HCT116 (cell line): ENCODE measurements around the gene OPRL1. TPM values are rescaled to one million over a fixed set of nuclear protein-coding genes. Genes with fewer than 3 reads are reported as not detected.

ENCODE experiments used
- ATAC-seq: fragments of 200-7000 bp; cut with Tn5 transposase; 2 replicates; pipeline ENCODE4 v1.9.1; 2020; ENCODE audit warnings: mild to moderate bottlenecking, moderate library complexity
- BruUV-seq: library from RNA; stranded (reverse); fragments of 400-500 nt; replicated peaks from 2 replicates; lab custom pipeline; 2021; lab: Mats Ljungman, UMichigan
- CTCF ChIA-PET: fragments of 300-600 bp; sonication (Branson Sonifier 250); formaldehyde crosslinking; loops from one replicate; lab custom pipeline; 2021; ENCODE audit warnings: antibody characterized with exemption; lab: Charles Lee
- POLR2A ChIA-PET: fragments of 300-600, 350-600 bp; sonication (Branson Sonifier 250); formaldehyde crosslinking; loops from one replicate; lab custom pipeline; 2021; ENCODE audit warnings: antibody characterized with exemption; lab: Charles Lee
- RAD21 ChIA-PET, 2 experiments: fragments of 300-600 bp; sonication (Branson Sonifier 250); formaldehyde crosslinking; loops; one replicate each; lab custom pipeline; 2023; ENCODE audit warnings: low total read pairs in 2 of 2; ENCODE audit not compliant: uncharacterized antibody in 2 of 2, unreplicated experiment in 2 of 2, low non-redundant PET in 1 of 2; lab: Charles Lee
- DNase-seq: peaks from one replicate; pipeline ENCODE4 v3.0.0-alpha.2; 2010; ENCODE audit warnings: low read depth, low spot score
- H2AFZ ChIP-seq: fragments of 200-600 bp; shearing (Covaris generic), sonication (generic); 2 replicates; pipeline ENCODE4 v1.6.1; 2017; ENCODE audit warnings: low read depth, mixed run types, mixed read lengths, antibody characterized with exemption, low read length; ENCODE audit not compliant: poor library complexity, severe bottlenecking
- H3K27ac ChIP-seq: 2 replicates; pipeline ENCODE4 v1.5.1; 2012; ENCODE audit warnings: low read depth, low read length
- H3K27me3 ChIP-seq: fragments of 200-600 bp; sonication (generic); 2 replicates; pipeline ENCODE4 v1.6.1; 2016; ENCODE audit warnings: mixed run types, low read length, mixed read lengths; ENCODE audit not compliant: insufficient read depth
- H3K36me3 ChIP-seq, 2 experiments: fragments of 200-500 bp in 1 of 2; fragments of 200-600 bp in 1 of 2; sonication (Bioruptor generic) in 1 of 2; sonication (generic) in 1 of 2; 2 replicates each; pipeline versions ENCODE4 v1.5.1 to v1.6.1; 2014 to 2016; ENCODE audit warnings: low read length in 2 of 2, inconsistent platforms in 1 of 2, mixed read lengths in 1 of 2, mixed run types in 1 of 2; ENCODE audit not compliant: insufficient read depth in 2 of 2, control insufficient read depth in 1 of 2
- H3K4me1 ChIP-seq, 2 experiments: fragments of 200-600 bp in 1 of 2; sonication (generic) in 1 of 2; 2 replicates each; pipeline versions ENCODE4 v1.5.1 to v1.6.1; 2012 to 2017; ENCODE audit warnings: low read length in 2 of 2, inconsistent platforms in 1 of 2, mild to moderate bottlenecking in 1 of 2, mixed read lengths in 1 of 2, mixed run types in 1 of 2, moderate library complexity in 1 of 2; ENCODE audit not compliant: insufficient read depth in 2 of 2, control insufficient read depth in 1 of 2
- H3K4me2 ChIP-seq: fragments of 200-600 bp; sonication (generic); 2 replicates; pipeline ENCODE4 v1.6.1; 2017; ENCODE audit warnings: mixed run types, low read length, mixed read lengths
- H3K4me3 ChIP-seq, 2 experiments: fragments of 200-600 bp in 1 of 2; sonication (generic) in 1 of 2; replicated peaks in 1 of 2; 2 replicates each; pipeline ENCODE4 v1.5.1; 2011 to 2016; ENCODE audit warnings: low read length in 2 of 2, control low read depth in 1 of 2, low read depth in 1 of 2, mild to moderate bottlenecking in 1 of 2, mixed read lengths in 1 of 2, mixed run types in 1 of 2
- H3K79me2 ChIP-seq: fragments of 200-600 bp; sonication (generic); 2 replicates; pipeline ENCODE4 v1.6.1; 2017; ENCODE audit warnings: mild to moderate bottlenecking, mixed run types, low read length, moderate library complexity, mixed read lengths; ENCODE audit not compliant: insufficient read depth
- H3K9ac ChIP-seq: fragments of 200-600 bp; sonication (generic); 2 replicates; pipeline ENCODE4 v1.6.1; 2016; ENCODE audit warnings: low read length, mixed read lengths
- H3K9me2 ChIP-seq: fragments of 200-600 bp; sonication (generic), shearing (Covaris generic); 2 replicates; pipeline ENCODE4 v1.6.1; 2017; ENCODE audit warnings: mixed run types, mild to moderate bottlenecking, moderate library complexity; ENCODE audit not compliant: insufficient read depth
- H3K9me3 ChIP-seq, 2 experiments: fragments of 200-500 bp in 1 of 2; fragments of 200-600 bp in 1 of 2; sonication (Bioruptor generic) in 1 of 2; sonication (generic) in 1 of 2; 2 replicates each; pipeline ENCODE4 v1.6.1; 2014 to 2017; ENCODE audit warnings: low read length in 2 of 2, mixed read lengths in 2 of 2, inconsistent platforms in 1 of 2, low read depth in 1 of 2, mild to moderate bottlenecking in 1 of 2, mixed run types in 1 of 2, moderate library complexity in 1 of 2; ENCODE audit not compliant: control insufficient read depth in 1 of 2, insufficient read depth in 1 of 2
- H4K20me1 ChIP-seq: fragments of 200-600 bp; sonication (generic), shearing (Covaris generic); 2 replicates; pipeline ENCODE4 v1.6.1; 2017; ENCODE audit warnings: mixed run types, mild to moderate bottlenecking, moderate library complexity; ENCODE audit not compliant: insufficient read depth
- CEBPB ChIP-seq: IDR thresholded peaks from 2 replicates; pipeline ENCODE4 v1.6.1; 2012; ENCODE audit warnings: low read depth
- EGR1 ChIP-seq: IDR thresholded peaks from 2 replicates; pipeline ENCODE4 v1.6.1; 2012; ENCODE audit warnings: low read depth
- ELF1 ChIP-seq: IDR thresholded peaks from 2 replicates; pipeline ENCODE4 v1.6.1; 2012; ENCODE audit warnings: low read depth, borderline replicate concordance
- EZH2 ChIP-seq: fragments of 200-600 bp; sonication (generic); IDR thresholded peaks from 2 replicates; pipeline ENCODE4 v1.6.1; 2017; ENCODE audit warnings: antibody characterized with exemption, mixed run types
- EZH2phosphoT487 ChIP-seq: fragments of 200-600 bp; IDR thresholded peaks from 2 replicates; pipeline ENCODE4 v1.6.1; 2018; ENCODE audit warnings: antibody characterized with exemption, borderline replicate concordance
- POLR2A ChIP-seq: IDR thresholded peaks from 2 replicates; pipeline ENCODE4 v1.7.0; 2011; ENCODE audit warnings: borderline replicate concordance; ENCODE audit not compliant: insufficient read depth, insufficient read length; ENCODE audit errors: extremely low read depth
- POLR2AphosphoS5 ChIP-seq: IDR thresholded peaks from 2 replicates; pipeline ENCODE4 v1.6.1; 2011; ENCODE audit warnings: mild to moderate bottlenecking, low read depth, low read length, moderate library complexity
- RAD21 ChIP-seq: IDR thresholded peaks from 2 replicates; pipeline ENCODE4 v1.6.1; 2012; ENCODE audit warnings: low read depth, mild to moderate bottlenecking
- SP1 ChIP-seq: IDR thresholded peaks from 2 replicates; pipeline ENCODE4 v1.6.1; 2012; ENCODE audit warnings: low read depth
- SRF ChIP-seq: IDR thresholded peaks from 2 replicates; pipeline ENCODE4 v1.6.1; 2012; ENCODE audit warnings: low read depth
- YY1 ChIP-seq: IDR thresholded peaks from 2 replicates; pipeline ENCODE4 v1.6.1; 2011; ENCODE audit warnings: low read length, low read depth, moderate library complexity, mild to moderate bottlenecking; ENCODE audit not compliant: insufficient replicate concordance; ENCODE audit errors: extremely low read depth
- ZNF274 ChIP-seq: fragments of 200-500 bp; sonication (Bioruptor generic); IDR thresholded peaks from 2 replicates; pipeline ENCODE4 v1.6.1; 2014; ENCODE audit warnings: mild to moderate bottlenecking, low read depth, low read length, inconsistent platforms
- intact Hi-C: fragments of 100-400 bp; cut with micrococcal nuclease; formaldehyde crosslinking; loops from 2 replicates; pipeline ENCODE4 v1.10.0; 2022
- total RNA-seq: library from RNA; stranded (reverse); gene quantifications from one replicate; pipeline ENCODE4 v1.2.1, GENCODE V29; 2021; ENCODE audit not compliant: unreplicated experiment
- TF ChIP-seq, protein P1 (sequence below), 3 experiments: fragments of 200-600 bp in 1 of 3; sonication (generic) in 1 of 3; IDR thresholded peaks in 2 of 3; conservative IDR thresholded peaks in 1 of 3; 2 replicates each; pipeline ENCODE4 v1.5.1; 2012 to 2017; ENCODE audit warnings: low read depth in 2 of 3, low read length in 2 of 3, antibody characterized with exemption in 1 of 3, borderline replicate concordance in 1 of 3, control low read depth in 1 of 3, mild to moderate bottlenecking in 1 of 3, mixed read lengths in 1 of 3, mixed run types in 1 of 3, moderate library complexity in 1 of 3; ENCODE audit not compliant: insufficient read depth in 1 of 3
- TF ChIP-seq, protein P2 (sequence below): IDR thresholded peaks from 2 replicates; pipeline ENCODE4 v1.6.1; 2012; ENCODE audit warnings: low read depth

OPRL1 gene
- total RNA-seq, 1 experiment from 2014 or later = 1.6 TPM

DNA sequence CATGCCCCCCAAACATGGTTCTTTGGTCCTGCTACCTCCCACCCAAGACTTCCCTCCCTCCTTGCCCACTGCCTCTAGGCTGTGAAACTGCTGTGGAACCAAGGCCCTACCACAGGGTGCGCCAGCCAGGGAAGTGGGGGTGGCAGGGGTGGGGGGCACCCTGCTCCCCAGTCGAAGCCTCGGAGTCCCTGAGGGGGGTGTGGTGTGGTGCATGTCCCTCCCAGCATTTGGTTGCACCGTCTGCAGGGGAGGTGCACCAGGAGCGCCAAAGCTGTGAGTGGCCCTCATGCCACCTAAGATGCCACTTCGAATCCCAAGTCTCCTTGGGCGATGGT lies 2.4 kb upstream of the OPRL1 start:
- no peaks in the 10 kb centered on the region for H3K36me3 ChIP-seq
- no peak overlapping the region for H3K9ac ChIP-seq
- no peak overlapping the region for H3K4me3 ChIP-seq
- ATAC-seq (no peak), DNase-seq (no peak)
- H3K9me2 ChIP-seq = no peaks in the 10 kb centered on the region
- no peak overlapping the region for H3K4me2 ChIP-seq
- H2AFZ ChIP-seq = no peak overlapping the region
- POLR2A ChIA-PET = no interaction called here
- CTCF ChIA-PET = no interaction called here
- intact Hi-C loops = no loop called here
- H3K27me3 ChIP-seq = no peaks in the 10 kb centered on the region
- no peak overlapping the region for H3K27ac ChIP-seq
- H3K79me2 ChIP-seq = peaks cover 9% of the 10 kb centered on the region; the same call in 1 of the 2 replicates
- TF ChIP-seq EGR1 (no peak), POLR2AphosphoS5 (no peak), RAD21 (no peak), YY1 (no peak), ELF1 (no peak), EZH2phosphoT487 (no peak), SP1 (no peak), EZH2 (no peak), CEBPB (no peak), POLR2A (no peak), ZNF274 (no peak), SRF (no peak)
- TF ChIP-seq, protein P1, sequence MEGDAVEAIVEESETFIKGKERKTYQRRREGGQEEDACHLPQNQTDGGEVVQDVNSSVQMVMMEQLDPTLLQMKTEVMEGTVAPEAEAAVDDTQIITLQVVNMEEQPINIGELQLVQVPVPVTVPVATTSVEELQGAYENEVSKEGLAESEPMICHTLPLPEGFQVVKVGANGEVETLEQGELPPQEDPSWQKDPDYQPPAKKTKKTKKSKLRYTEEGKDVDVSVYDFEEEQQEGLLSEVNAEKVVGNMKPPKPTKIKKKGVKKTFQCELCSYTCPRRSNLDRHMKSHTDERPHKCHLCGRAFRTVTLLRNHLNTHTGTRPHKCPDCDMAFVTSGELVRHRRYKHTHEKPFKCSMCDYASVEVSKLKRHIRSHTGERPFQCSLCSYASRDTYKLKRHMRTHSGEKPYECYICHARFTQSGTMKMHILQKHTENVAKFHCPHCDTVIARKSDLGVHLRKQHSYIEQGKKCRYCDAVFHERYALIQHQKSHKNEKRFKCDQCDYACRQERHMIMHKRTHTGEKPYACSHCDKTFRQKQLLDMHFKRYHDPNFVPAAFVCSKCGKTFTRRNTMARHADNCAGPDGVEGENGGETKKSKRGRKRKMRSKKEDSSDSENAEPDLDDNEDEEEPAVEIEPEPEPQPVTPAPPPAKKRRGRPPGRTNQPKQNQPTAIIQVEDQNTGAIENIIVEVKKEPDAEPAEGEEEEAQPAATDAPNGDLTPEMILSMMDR (IDR thresholded peaks at IDR 0.05 in 2 of 3, conservative IDR thresholded peaks at IDR 0.05 in 1 of 3; ENCODE audit: borderline replicate concordance in 1 of 3, insufficient read depth in 1 of 3, low read depth in 2 of 3, low read length in 2 of 3) = no peak
- TF ChIP-seq, protein P2, sequence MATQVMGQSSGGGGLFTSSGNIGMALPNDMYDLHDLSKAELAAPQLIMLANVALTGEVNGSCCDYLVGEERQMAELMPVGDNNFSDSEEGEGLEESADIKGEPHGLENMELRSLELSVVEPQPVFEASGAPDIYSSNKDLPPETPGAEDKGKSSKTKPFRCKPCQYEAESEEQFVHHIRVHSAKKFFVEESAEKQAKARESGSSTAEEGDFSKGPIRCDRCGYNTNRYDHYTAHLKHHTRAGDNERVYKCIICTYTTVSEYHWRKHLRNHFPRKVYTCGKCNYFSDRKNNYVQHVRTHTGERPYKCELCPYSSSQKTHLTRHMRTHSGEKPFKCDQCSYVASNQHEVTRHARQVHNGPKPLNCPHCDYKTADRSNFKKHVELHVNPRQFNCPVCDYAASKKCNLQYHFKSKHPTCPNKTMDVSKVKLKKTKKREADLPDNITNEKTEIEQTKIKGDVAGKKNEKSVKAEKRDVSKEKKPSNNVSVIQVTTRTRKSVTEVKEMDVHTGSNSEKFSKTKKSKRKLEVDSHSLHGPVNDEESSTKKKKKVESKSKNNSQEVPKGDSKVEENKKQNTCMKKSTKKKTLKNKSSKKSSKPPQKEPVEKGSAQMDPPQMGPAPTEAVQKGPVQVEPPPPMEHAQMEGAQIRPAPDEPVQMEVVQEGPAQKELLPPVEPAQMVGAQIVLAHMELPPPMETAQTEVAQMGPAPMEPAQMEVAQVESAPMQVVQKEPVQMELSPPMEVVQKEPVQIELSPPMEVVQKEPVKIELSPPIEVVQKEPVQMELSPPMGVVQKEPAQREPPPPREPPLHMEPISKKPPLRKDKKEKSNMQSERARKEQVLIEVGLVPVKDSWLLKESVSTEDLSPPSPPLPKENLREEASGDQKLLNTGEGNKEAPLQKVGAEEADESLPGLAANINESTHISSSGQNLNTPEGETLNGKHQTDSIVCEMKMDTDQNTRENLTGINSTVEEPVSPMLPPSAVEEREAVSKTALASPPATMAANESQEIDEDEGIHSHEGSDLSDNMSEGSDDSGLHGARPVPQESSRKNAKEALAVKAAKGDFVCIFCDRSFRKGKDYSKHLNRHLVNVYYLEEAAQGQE = no peak
- no TSS peak for BruUV-seq
- peaks cover 9 to 14% of the 10 kb centered on the region in 2 experiments for H3K4me1 ChIP-seq
- RAD21 ChIA-PET = no interaction called here
- no peaks in the 10 kb centered on the region for H4K20me1 ChIP-seq
- H3K9me3 ChIP-seq = no peaks in the 10 kb centered on the region
